ENCODE measurements around the gene MYO1G.

Gene MYO1G

GRCh38 chr7:45007106-45007505, 28.3 kb upstream of the MYO1G start:
- no peak for ATAC-seq
- TF ChIP-seq ZNF8 (CRISPR knock-in tag; IDR thresholded peaks at IDR 0.05) (no peak), OSR1 (CRISPR knock-in tag; IDR thresholded peaks at IDR 0.05) (no peak), BACH2 (CRISPR knock-in tag; IDR thresholded peaks at IDR 0.05; ENCODE audit: borderline replicate concordance) (no peak), SNAI2 (CRISPR knock-in tag; IDR thresholded peaks at IDR 0.05) (no peak), ISL1 (CRISPR knock-in tag; IDR thresholded peaks at IDR 0.05) (no peak), CREB5 (CRISPR knock-in tag; IDR thresholded peaks at IDR 0.05; ENCODE audit: low read depth) (no peak), ZNF565 (CRISPR knock-in tag; conservative IDR thresholded peaks at IDR 0.05; ENCODE audit: low read depth) (no peak), CSRNP3 (CRISPR knock-in tag; IDR thresholded peaks at IDR 0.05) (no peak), GLIS3 (CRISPR knock-in tag; IDR thresholded peaks at IDR 0.05) (no peak), TSHZ2 (CRISPR knock-in tag; IDR thresholded peaks at IDR 0.05) (no peak), CSDC2 (CRISPR knock-in tag; IDR thresholded peaks at IDR 0.05) (no peak), PPARA (CRISPR knock-in tag; IDR thresholded peaks at IDR 0.05; ENCODE audit: borderline replicate concordance) (no peak), ZC3H10 (CRISPR knock-in tag; IDR thresholded peaks at IDR 0.05) (no peak)

- no peak for ATAC-seq
- TF ChIP-seq OSR1 (CRISPR knock-in tag; IDR thresholded peaks at IDR 0.05) (no peak), TOX (CRISPR knock-in tag; IDR thresholded peaks at IDR 0.05; ENCODE audit: borderline replicate concordance) (no peak), CREB5 (CRISPR knock-in tag; IDR thresholded peaks at IDR 0.05; ENCODE audit: low read depth) (no peak), BACH2 (CRISPR knock-in tag; IDR thresholded peaks at IDR 0.05; ENCODE audit: borderline replicate concordance) (no peak), PATZ1 (CRISPR knock-in tag; IDR thresholded peaks at IDR 0.05; ENCODE audit: borderline replicate concordance) (no peak), ZNF565 (CRISPR knock-in tag; conservative IDR thresholded peaks at IDR 0.05; ENCODE audit: low read depth) (no peak), ZC3H10 (CRISPR knock-in tag; IDR thresholded peaks at IDR 0.05) (no peak), ESRRG (CRISPR knock-in tag; IDR thresholded peaks at IDR 0.05) (no peak), TCF4 (CRISPR knock-in tag; IDR thresholded peaks at IDR 0.05; ENCODE audit: borderline replicate concordance) (no peak), CSRNP3 (CRISPR knock-in tag; IDR thresholded peaks at IDR 0.05) (no peak), POU6F1 (CRISPR knock-in tag; IDR thresholded peaks at IDR 0.05; ENCODE audit: borderline replicate concordance, low read depth) (no peak), ISL1 (CRISPR knock-in tag; IDR thresholded peaks at IDR 0.05) (no peak)
Measured at GRCh38 chr7:45003789-45004188, 25.0 kb upstream of the MYO1G start.

Measured in SK-N-SH treated with all-trans-retinoic acid at 6 μM for 48 hours (cell line).